ENCODE results near the gene DNAJC21. TPM values are rescaled to one million over a fixed set of nuclear protein-coding genes. Genes with fewer than 3 reads are reported as not detected.

DNAJC21 gene
- total RNA-seq, result 10 to 100 TPM; 58.3 to 75.4 TPM
- 63.0 TPM for polyA plus RNA-seq (ENCODE audit: insufficient read depth, low read depth, low replicate concordance)
- long read RNA-seq, donor 1, full-length matches to known transcripts, result 9 of 36 reads
- long read RNA-seq, donor 1, partial matches to known transcripts, result 27 of 36 reads
- long read RNA-seq, donor 1, other reads (novel, unspliced or antisense), result 0 of 36 reads
- long read RNA-seq, donor 2, full-length matches to known transcripts, result 2 of 23 reads
- long read RNA-seq, donor 2, partial matches to known transcripts, result 21 of 23 reads
- long read RNA-seq, donor 2, other reads (novel, unspliced or antisense), result 0 of 23 reads

DNA sequence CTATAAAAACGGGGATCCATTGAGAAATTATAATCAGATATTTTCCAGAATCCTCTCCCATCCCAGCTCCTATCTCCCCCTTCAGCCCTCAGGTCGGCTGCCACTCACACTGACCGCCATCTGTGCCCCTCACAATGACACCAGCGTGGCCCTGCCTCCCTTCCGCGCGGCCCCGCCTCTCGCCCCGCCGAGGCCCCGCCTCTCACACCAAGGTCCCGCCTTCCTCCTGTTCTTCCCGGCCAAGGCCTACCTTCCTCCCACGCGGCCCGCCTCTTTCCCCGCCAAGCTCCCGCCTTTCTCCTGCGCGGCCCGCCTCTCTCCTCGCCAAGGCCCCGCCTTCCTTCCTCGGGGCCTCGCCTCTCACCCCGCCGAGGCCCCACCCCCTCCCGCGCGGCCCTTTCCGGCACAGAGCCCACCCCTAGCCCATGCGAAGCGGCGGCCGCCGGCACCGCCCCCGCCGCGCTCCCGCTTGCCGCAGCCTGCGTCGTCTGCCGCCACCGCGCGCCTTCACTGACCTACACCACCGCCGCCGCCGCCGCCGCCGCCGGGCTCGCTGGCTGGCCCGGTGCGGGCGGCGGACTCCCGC lies at the start of gene DNAJC21:
TSS of gene DNAJC21 (plus strand) at position 426 of the 586 bp plus-strand sequence. CDS start 261 bp downstream, outside the sequence.
- Histone ChIP-seq H3K4me3 (peak within 1 kb of the TSS; percentile 84 to 93), H3K9me3 (no peaks in the 10 kb centered on the region), H3K27ac (peak within 1 kb of the TSS; percentile 92 to 96), H3K4me1 (peaks cover 15% of the 10 kb centered on the region), H3K27me3 (no peaks in the 10 kb centered on the region), H3K36me3 (ENCODE audit: low read depth, missing control alignments) (no peaks in the 10 kb centered on the region)
- 1% methylated on average over 43 to 63 of the region's 63 CpGs for WGBS, 2 donors
- intact Hi-C loops (cut with DNase I; ENCODE audit: low total_unique reads), result no loop called here
- no peak for TF ChIP-seq POLR2A (IDR thresholded peaks at IDR 0.05)
- TF ChIP-seq, protein P1, sequence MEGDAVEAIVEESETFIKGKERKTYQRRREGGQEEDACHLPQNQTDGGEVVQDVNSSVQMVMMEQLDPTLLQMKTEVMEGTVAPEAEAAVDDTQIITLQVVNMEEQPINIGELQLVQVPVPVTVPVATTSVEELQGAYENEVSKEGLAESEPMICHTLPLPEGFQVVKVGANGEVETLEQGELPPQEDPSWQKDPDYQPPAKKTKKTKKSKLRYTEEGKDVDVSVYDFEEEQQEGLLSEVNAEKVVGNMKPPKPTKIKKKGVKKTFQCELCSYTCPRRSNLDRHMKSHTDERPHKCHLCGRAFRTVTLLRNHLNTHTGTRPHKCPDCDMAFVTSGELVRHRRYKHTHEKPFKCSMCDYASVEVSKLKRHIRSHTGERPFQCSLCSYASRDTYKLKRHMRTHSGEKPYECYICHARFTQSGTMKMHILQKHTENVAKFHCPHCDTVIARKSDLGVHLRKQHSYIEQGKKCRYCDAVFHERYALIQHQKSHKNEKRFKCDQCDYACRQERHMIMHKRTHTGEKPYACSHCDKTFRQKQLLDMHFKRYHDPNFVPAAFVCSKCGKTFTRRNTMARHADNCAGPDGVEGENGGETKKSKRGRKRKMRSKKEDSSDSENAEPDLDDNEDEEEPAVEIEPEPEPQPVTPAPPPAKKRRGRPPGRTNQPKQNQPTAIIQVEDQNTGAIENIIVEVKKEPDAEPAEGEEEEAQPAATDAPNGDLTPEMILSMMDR (IDR thresholded peaks at IDR 0.05), result no peak
- DNase-seq, result peak; percentile 98

DNA sequence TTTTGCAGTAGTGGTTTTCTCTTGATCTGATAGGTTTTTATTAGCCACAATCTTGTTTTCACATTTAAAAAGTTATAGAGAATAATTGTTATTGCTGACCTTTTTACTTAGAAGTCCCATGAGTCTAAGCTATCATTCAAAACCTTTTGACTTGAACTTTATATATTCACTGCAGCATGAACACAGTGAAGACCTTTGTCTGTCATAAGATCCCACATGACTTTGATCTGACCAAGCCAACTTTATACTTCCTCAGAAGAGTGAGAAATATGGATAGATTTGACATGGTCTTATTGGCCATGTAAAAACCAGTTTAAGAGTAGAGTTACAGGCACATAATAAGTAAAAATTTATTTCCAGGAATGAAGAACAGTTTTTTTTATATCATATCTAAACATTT lies 48.1 kb upstream of the DNAJC21 start:
- no peak for DNase-seq
- intact Hi-C loops (cut with DNase I; ENCODE audit: low total_unique reads), result no loop called here

DNA sequence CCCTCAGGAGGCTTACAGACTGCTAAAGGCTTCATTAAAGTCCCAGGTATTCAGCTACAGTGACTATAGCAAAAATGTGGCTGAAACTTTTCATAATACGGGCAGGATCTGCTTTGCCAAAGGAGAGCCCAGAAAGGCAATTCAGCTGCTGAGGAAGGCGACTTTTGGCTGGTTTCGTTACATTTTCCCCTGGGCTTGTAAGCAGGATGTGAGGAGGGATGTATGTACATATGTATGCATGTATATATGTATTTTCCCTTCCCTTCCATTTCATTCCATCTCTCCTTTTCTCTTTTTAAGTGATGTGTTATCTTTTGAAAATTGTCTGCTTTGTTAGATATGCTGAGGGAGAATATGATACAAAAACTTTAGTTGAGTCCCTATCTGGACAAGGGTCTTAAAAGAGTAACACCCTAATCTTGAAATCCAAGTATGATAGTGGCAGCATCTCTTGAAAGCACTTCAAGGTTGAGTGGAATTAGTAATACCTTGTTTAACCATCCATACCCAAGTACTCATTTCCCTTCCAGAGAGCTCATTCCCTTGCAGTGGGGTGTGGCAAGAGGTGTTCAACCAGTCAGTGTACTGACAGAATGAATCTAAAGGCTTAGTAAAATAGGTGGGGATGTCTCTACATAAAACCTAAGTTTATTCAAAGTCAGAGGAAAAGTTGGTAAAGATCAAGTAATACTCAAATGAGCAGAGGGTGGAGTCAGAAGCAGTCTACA lies 42.8 kb upstream of the DNAJC21 start:
- TF ChIP-seq POLR2A (IDR thresholded peaks at IDR 0.05), result no peak
- TF ChIP-seq, protein P1 (IDR thresholded peaks at IDR 0.05), result no peak
- 90 to 92% methylated on average over 3 of the region's 3 CpGs for WGBS, 2 donors
- H3K4me1 ChIP-seq, result no peaks in the 10 kb centered on the region
- H3K9me3 ChIP-seq, result no peaks in the 10 kb centered on the region
- no peak overlapping the region for H3K4me3 ChIP-seq
- no peak overlapping the region for H3K27ac ChIP-seq
- intact Hi-C loops (cut with DNase I; ENCODE audit: low total_unique reads), result no loop called here
- no peaks in the 10 kb centered on the region for H3K27me3 ChIP-seq
- DNase-seq, result no peak
- no peaks in the 10 kb centered on the region for H3K36me3 ChIP-seq (ENCODE audit: low read depth, missing control alignments)

More for the DNA sequence above, 48.1 kb upstream of the DNAJC21 start:
- H3K27ac ChIP-seq, result no peak overlapping the region
- no peaks in the 10 kb centered on the region for H3K4me1 ChIP-seq
- TF ChIP-seq POLR2A (IDR thresholded peaks at IDR 0.05), result no peak
- TF ChIP-seq, protein P1 (IDR thresholded peaks at IDR 0.05), result no peak
- H3K36me3 ChIP-seq (ENCODE audit: low read depth, missing control alignments), result no peaks in the 10 kb centered on the region
- no peak overlapping the region for H3K4me3 ChIP-seq
- no peaks in the 10 kb centered on the region for H3K9me3 ChIP-seq
- H3K27me3 ChIP-seq, result no peaks in the 10 kb centered on the region

DNA sequence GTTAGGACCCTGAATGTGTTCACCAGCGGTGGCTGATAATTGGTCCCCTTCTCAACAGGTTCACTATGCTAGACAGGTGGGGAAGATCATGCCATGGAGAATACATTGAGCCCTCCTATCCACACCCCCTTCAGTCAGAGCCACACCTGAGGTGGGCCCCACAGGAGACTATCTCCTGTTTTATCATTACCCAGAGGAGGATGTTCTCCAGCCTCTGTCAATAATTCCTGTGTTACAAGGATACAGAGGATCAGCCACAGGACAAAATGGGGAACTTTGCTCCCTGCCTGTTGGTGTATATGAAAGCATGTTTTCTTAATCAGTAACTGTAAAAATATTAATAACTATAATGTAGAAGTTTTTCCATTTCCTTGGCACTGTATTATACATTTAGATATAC lies 40.0 kb upstream of the DNAJC21 start:
- TF ChIP-seq, protein P1 (IDR thresholded peaks at IDR 0.05), result no peak
- no peak for TF ChIP-seq POLR2A (IDR thresholded peaks at IDR 0.05)
- H3K4me1 ChIP-seq, result no peaks in the 10 kb centered on the region
- no peak overlapping the region for H3K27ac ChIP-seq
- H3K9me3 ChIP-seq, result no peaks in the 10 kb centered on the region
- H3K27me3 ChIP-seq, result no peaks in the 10 kb centered on the region
- DNase-seq, result no peak
- no peak overlapping the region for H3K4me3 ChIP-seq
- no peaks in the 10 kb centered on the region for H3K36me3 ChIP-seq (ENCODE audit: low read depth, missing control alignments)
- whole genome bisulfite sequencing, 2 donors, result 93 to 94% methylated on average over 1 of the region's 1 CpG
- intact Hi-C loops (cut with DNase I; ENCODE audit: low total_unique reads), result no loop called here

Data from testis (tissue), 5 donors.